Activated effector memory CD4-positive, alpha-beta T cell treated with anti-CD3 and anti-CD28 coated beads, Interleukin-2, amount 50 U/mL, for 16 hours (primary cell): Measurements from ENCODE around the gene NEXMIF.
"Not testable (repeated sequence)": the region's sequence is repeated elsewhere in the genome, so short reads cannot be mapped to it uniquely, and the experiment has no call there.

ENCODE experiments used
- DNase-seq: peaks from one replicate; pipeline ENCODE4 v3.0.0-alpha.2; 2020

Gene NEXMIF

DNA sequence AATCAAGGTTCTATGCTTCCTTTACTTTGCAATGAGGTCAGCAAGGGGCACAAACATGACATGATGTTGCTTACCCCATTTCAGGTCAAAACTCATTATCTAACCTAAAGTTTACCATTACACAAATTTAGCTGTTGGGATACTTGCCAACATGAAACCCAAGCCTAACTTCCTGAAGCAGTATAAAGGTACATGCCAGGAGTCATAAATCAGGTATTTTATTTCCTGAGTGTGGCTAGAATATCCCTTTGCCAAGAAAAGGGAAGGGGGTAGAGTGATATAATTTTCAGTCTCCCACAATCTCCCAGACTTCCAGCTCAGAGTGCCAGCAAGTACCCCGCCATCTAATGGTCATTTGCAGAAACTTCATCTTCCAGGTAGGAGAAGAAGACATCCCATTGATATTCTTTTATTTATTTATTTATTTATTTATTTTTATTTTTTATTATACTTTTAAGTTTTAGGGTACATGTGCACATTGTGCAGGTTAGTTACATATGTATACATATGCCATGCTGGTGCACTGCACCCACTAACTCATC lies 136.6 kb downstream of the NEXMIF start:
- DNase-seq: no peak

DNA sequence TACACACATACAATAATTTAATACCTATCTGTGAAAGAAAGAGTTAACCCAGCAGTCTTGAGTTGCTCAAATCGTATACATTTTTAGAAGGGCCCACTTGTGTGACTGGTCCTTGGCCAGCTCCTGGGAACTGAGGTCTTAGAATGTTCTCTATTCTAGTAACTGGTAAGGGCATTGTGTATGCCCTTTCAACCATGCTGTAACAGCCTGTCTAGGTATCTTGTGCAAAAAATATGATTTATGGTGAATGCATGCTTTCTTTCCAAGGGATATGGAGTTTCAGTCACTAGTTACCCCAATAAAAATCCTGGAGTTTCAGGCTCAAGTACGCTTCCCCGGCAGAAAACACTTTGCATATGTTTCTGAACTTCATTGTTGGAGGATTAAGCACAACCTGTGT lies 140.6 kb downstream of the NEXMIF start:
- no peak for DNase-seq

DNA sequence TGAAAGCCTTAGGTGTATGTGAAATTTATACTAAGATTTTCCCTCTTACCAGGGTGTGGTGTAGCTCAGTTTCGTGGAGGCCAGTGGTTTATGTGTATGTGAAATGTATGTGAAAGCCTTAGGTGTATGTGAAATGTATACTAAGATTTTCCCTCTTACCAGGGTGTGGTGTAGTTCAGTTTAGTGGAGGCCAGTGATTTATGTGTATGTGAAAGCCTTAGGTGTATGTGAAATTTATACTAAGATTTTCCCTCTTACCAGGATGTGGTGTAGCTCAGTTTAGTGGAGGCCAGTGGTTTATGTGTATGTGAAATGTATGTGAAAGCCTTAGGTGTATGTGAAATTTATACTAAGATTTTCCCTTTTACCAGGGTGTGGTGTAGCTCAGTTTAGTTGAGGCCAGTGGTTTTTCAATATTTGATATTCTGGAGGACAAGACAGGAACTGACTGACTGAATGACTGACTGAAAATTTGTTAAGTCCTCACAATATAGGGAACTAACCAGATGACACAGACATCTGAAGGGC lies 143.7 kb downstream of the NEXMIF start:
- no peak for DNase-seq

DNA sequence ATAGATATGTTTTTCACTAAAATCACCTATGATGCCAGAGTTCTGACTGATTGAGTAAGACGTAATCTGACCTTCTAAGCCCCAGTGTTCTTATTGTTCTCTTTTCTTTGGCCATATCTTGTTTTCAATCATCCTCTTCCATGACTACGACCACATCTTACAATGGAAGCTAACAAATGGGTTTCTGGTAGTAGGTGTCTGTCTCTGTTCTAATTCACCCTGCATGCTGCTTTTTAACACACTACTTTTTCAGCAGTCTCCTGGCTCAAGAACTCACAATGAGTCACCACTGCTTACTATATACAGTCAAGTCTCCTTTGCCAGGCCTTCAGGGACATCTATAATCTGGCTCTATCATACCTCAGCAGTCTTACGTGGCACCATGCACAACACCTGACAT lies 146.1 kb downstream of the NEXMIF start:
- DNase-seq: no peak

DNA sequence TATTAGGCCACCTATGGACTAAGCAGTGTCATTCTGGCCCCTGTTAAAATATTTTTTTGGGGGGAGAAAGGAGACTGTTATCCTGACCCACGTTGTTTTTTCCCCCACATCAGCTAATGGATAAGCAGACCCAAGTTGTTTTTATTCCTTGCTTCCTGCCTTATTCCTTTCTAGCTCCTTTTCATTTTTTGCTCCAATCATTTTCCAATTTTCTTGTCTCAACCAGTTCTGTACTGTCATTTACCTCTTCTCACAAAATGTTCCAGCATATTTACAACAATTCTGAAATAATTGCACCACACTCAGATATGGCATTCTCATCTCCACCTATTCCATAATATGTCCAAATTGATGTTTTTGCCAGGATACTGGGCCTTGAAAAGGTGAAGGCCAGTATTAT lies 150.3 kb downstream of the NEXMIF start:
- no peak for DNase-seq

DNA sequence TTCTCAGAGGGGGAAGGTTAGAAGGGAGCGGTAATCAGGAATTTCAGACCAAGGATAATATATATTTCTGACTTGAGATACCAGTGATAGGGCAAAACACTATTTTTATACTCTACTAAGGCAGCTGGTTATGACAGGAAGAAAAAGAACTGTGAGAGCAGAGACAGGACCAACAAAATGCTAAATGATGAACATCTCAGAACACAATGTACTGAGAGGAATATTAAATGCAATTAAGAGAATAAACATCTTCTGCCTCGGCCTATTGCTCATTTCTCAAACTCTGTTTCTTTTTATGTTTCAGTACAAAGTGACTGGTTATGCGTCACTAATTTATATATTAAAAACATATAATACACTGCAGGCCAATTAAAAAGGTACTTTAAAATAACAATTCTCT lies 188.8 kb downstream of the NEXMIF start:
- no peak for DNase-seq

DNA sequence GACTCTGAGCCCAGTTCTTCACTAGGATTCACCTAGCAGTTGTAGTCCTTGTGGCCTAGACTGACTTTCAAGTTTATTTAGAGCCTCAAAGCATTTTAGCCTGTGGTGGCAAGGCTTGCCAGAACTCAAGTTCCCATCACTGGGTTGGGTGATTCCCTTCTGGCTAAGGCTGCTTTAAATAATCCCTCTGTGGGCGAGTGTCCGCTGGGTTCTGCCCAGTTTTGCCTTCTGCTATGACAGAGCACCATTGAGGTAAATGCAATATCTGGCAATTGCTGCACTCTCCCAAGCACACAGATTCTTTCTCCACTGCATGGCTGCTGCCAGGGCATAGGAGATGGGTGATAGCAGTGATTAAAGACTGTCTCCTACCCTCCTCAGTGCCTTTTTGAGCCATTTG lies 220.0 kb downstream of the NEXMIF start:
- no peak for DNase-seq

DNA sequence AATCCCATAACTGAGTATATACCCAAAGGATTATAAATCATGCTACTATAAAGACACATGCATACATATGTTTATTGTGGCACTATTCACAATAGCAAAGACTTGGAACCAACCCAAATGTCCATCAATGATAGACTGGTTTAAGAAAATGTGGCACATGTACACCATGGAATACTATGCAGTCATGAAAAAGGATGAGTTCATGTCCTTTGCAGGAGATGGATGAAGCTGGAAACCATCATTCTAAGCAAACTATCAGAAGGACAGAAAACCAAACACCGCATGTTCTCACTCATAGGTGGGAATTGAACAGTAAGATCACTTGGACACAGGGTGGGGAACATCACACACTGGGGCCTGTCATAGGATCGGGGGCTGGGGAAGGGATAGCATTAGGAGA lies 223.9 kb downstream of the NEXMIF start:
- not testable (repeated sequence) for DNase-seq

DNA sequence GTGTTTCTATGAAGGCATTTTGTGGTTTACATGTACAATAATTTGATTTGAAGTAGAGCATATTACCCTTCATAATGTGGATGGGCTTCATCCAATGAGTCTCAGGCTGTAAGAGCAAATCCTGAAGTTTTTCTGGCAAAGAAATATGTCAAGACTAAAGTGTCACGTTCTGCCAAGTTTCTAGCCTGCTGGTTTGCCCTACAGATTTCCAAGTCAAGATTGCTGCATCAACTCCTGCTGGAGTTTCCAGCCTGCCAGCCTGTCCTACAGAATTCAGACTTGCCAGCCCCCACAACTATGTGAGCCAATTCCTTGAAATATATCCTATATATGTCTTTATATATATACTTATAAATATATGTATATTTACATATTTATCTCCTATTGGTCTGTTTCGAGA lies 240.8 kb downstream of the NEXMIF start:
- DNase-seq: no peak
